GM21381 (cell line): ENCODE measurements around the gene DPP6.

Experiments
- ATAC-seq: cut with Tn5 transposase; IDR thresholded peaks from one replicate; pipeline ENCODE4 v1.9.1; 2021; ENCODE audit warnings: mild to moderate bottlenecking, moderate library complexity; ENCODE audit not compliant: unreplicated experiment

DPP6 gene

DNA sequence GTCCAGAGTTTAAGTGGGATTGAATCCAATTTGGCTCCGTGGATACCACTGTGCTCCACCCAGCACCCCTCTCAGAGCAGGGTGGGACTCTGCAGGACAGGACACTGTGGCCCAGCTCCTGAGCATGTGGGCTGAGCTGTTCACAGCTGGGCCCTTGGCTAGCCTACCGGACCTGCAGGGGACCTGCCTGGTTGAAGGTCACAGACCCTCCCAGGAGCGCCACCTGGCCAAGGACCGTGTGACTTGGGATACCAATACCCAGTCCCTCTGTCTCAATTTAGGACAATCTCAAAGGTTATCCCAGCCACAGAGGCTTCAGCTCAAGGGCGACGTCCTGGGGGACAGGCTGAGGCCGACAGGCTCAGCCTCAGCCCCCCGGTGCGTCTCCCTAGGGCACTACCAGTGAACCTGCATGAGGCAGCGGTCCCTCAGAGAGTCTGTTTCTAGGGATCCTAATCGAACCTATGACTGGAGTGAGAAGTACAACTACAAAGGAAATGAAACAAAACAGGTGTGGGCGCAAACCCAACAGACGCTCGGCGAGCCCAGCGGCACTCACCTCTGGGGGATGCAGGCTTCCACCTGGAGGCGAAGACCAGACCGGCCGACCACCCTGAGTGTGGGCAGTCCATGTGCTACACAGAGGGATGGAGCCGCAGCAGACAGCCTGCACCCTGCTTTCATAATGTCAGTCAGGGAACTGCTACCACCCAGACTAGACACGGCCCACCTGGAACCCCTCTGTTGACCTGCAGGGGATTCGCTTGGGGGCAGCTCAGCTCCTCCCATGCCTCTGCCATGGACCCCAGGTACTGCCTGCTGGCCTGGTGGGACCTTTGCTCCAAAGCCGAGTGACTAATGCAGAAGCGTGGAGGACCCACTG lies 847.0 kb downstream of the DPP6 start:
- no peak for ATAC-seq

DNA sequence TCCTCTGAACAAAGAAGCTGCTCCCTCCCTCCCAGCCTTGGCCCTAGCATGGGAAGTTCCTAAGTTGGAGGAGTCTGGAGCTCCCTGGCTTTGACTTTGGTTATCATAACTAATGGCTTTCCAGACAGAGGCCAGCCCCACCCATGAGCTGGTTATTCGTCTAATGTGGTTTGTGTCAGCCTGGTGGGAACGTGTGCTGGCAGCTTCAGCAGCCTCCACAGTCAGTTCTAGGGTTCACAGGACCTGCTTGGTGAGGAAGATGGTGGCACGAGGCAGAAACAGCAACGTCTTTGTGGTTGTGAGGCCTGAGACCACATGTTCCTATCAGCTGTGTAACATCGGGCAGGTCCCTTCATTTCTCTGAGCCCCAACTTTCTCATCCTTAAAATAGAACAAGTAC lies 847.7 kb downstream of the DPP6 start:
- ATAC-seq: no peak

- ATAC-seq: no peak
These were observed 850.4 kb downstream of the DPP6 start for GRCh38 chr7:154902600-154903082.

DNA sequence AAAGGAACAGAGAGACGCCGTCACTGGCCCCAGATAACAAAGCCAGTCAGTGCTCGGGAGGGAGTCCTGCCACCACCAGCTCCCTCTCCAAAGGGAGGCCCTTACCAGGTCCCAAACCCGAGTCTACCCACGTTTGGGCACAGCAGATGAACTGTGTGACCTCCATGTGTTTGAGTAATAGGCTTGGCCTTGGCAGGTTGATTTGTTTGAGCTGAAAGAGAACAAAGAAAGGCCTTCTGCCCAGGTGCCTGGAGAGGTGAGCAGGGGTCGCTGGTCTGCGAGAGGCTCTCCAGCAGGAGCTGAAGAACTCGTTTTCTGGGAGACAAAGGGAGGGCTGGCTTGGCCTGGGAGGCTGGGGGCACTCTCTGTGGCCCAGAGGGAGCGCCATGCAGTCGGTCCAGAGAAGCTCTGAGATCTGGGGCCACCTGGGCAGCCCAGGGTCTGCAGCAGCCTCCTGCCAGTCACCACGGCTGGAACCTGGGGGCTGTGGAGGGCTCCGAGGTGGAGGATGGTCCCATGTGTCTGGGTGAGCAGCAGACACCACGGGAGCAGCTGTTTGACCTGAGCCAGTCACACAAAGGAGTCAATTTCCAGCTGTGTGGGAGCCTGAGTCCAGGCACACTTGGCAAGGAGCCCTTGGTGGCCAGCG lies 851.0 kb downstream of the DPP6 start:
- no peak for ATAC-seq

- no peak for ATAC-seq
These were observed 852.9 kb downstream of the DPP6 start for GRCh38 chr7:154905146-154905545.

GRCh38 chr7:154905615-154906014 lies 853.4 kb downstream of the DPP6 start:
- ATAC-seq: no peak

DNA sequence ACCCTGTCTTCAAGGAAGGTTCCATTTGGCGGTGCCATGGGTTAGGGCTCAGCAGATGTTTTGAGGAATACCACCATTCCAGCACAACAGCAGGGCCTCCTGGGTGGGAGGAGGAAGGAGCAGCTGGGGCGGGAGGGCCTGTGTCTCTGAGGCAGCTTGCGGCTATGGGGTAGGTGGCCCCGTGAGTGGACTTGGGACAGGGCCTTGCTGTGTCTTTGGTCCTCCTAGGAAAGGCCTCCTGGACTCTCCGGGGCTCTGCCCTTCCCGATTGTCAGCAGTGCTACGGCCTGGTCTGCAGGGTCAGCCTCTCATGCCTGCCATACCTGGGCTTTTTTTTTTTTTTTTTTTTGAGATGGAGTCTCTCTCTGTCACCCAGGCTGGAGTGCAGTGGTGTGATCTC lies 854.0 kb downstream of the DPP6 start:
- ATAC-seq: no peak

DNA sequence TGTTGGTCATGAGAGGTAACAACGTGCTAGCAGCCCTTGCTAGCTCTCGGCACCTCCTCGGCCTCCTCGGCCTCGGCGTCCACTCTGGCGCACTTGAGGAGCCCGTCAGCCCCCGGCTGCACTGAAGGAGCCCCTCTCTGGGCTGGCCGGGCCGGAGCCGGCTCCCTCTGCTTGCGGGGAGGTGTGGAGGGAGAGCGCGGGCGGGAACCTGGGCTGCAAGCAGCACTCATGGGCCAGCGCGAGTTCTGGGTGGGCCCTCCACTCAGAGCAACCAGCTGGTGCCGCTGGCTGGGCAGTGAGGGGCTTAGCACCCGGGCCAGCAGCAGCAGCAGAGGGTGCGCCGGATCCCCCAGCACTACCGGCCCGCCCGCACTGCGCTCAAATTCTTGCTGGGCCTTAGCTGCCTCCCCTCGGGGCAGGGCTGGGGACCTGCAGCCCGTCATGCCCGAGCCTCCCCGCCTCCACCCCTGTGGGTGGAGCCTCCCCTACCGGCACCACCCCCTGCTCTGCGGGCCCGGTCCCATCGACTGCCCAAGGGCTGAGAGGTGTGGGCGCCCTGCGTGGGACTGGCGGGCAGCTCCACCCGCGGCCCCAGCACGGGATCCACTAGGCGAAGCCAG lies 854.6 kb downstream of the DPP6 start:
- ATAC-seq: no peak

DNA sequence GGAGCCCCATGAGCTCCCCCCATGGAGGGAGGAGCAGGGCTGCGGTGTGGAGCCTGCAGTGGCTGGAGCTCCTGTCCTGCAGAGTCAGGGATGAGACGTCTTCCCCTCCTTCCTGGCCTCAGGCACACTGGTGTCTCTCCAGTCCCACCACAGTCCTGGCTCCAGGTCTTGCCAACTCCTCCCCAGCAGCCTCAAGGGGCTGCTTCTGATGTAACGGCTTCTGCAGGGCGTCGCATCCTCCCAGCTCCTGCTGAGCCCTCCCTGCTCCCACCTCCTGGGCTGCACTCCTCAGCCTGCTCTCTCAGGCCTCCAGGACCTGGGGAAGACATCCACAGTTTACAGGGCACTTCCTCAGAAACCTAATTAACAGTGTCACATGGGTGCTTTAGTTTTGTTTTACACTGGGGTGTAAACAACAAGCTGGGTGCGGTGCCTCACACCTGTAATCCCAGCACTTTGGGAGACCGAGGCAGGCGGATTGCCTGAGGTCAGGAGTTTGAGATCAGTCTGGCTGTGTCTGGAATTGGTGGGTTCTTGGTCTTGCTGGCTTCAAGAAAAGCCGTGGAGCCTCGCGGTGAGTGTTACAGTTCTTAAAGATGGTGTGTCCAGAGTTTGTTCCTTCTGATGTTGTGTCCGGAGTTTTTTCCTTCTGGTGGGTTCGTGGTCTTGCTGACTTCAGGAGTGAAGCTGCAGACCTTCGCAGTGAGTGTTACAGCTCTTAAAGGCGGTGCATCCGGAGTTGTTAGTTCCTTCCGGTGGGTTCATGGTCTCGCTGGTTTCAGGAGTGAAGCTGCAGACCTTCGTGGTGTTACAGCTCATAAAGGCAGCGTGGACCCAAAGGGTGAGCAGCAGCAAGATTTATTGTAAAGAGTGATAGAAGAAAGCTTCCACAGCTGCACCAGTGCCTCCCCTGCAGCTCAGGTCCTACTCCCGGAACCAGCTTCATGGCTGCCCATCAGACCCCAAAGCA lies 855.7 kb downstream of the DPP6 start:
- ATAC-seq: no peak

- ATAC-seq: no peak
These were observed 857.3 kb downstream of the DPP6 start for GRCh38 chr7:154909241-154910105.

DNA sequence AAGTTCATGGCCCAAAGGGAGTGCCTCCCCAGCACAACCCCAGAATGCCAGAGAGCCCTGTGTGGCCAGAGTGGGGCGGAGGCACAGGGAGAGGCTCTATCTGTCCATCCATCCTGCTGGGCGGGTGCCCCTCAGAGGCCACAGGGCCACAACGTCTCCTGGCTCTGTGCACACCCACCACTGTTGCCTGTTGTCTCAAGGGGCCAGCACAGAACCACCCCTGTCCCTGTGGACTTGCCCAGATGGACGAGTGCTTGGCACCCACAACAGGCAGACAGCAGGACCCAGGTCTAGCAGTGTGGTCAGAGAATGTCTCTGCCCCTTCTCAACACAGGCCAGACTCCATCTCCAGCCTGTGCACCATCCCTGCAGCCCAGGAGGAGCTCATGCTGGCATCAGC lies 857.9 kb downstream of the DPP6 start:
- ATAC-seq: no peak

GRCh38 chr7:154910977-154911376 lies 858.8 kb downstream of the DPP6 start:
- ATAC-seq: no peak

DNA sequence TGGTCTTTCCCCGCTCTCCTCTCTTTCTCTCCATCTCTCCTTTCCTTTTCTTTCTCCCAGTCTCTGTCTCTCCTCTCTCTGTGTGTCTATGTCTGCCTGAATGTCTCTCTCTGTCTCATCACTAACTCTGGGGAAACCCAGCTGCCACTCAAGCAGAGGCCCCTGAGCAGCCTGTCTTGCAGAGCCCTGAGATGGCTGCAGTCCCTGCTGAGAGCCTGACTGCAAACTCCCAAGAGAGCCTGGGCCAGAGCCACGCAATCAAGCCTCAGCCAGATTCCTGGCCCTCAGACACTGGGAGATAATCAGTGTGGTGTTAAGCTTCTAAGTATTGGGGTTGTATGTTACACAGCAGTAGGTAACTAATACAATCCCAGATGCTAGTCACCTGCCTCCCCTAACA lies 859.2 kb downstream of the DPP6 start:
- ATAC-seq: no peak

- no peak for ATAC-seq
These were observed 859.8 kb downstream of the DPP6 start for GRCh38 chr7:154911862-154912455.

GRCh38 chr7:154912871-154913637 lies 860.9 kb downstream of the DPP6 start:
- ATAC-seq: no peak

- ATAC-seq: peak; percentile 99
These were observed 861.6 kb downstream of the DPP6 start for GRCh38 chr7:154913638-154914307.

GRCh38 chr7:154914308-154914995 lies 862.3 kb downstream of the DPP6 start:
- no peak for ATAC-seq
